Measurements from ENCODE around the gene ASIC2. TPM values are rescaled to one million over a fixed set of nuclear protein-coding genes. Genes with fewer than 3 reads are reported as not detected.

ASIC2 gene
- total RNA-seq, 1 experiment from 2014 or later: 0.11 TPM

DNA sequence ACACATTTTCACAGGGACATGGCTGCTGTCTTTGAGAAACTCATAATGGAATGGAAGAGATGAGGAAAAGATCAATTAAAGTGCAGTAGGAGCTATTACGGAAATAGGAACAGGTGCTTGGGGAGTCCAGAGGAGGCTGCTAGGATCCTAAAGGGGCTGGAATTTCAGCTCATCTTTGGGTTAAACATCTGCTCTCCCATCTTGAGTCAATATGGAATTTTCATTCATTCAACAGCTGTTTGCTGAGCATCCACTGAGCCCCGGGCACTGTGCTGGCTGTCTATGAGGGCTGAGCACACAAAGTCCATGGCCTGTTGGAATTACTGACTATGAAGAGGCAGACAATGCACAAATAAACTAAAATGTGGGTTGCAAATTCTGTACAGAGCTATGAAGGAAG is 47.9 kb downstream of the ASIC2 start:
- no peaks in the 10 kb centered on the region for H3K36me3 ChIP-seq (ENCODE audit: low read depth, low read length)
- H3K27ac ChIP-seq (ENCODE audit: low read length): no peak overlapping the region
- no peaks in the 10 kb centered on the region for H3K27me3 ChIP-seq (ENCODE audit: low read length)
- intact Hi-C loops (cut with micrococcal nuclease): no loop called here
- H3K4me2 ChIP-seq (ENCODE audit: low read length): no peak overlapping the region
- TF ChIP-seq EZH2 (IDR thresholded peaks at IDR 0.05; ENCODE audit: low read length, unreplicated experiment): no peak
- no peak for TF ChIP-seq CTCF (conservative IDR thresholded peaks at IDR 0.05; ENCODE audit: low read depth, low read length)
- TF ChIP-seq EZH2phosphoT487 (IDR thresholded peaks at IDR 0.05; ENCODE audit: borderline replicate concordance, low read length): no peak
- H3K4me3 ChIP-seq (ENCODE audit: low read length): no peak overlapping the region
- no peaks in the 10 kb centered on the region; the same call in 1 of the 2 replicates for H3K4me1 ChIP-seq (ENCODE audit: insufficient read depth, low read length)
- H3K9me2 ChIP-seq (replicated peaks; ENCODE audit: low read length): no peaks in the 10 kb centered on the region
- no peak overlapping the region for H2AFZ ChIP-seq (ENCODE audit: low read length)
- CTCF ChIA-PET: no interaction called here
- no peak for DNase-seq
- no TSS peak for BruUV-seq (replicated peaks)
- H3K9ac ChIP-seq (ENCODE audit: low read length): no peak overlapping the region
- H3K79me2 ChIP-seq (ENCODE audit: low read length): no peaks in the 10 kb centered on the region
- no peak for ATAC-seq
- H3K9me3 ChIP-seq (ENCODE audit: low read length): no peaks in the 10 kb centered on the region
- POLR2A ChIA-PET (ENCODE audit: unreplicated experiment): no interaction called here
- no peaks in the 10 kb centered on the region for H3F3A ChIP-seq (ENCODE audit: low read length, unreplicated experiment)
- H4K20me1 ChIP-seq (ENCODE audit: low read length): no peaks in the 10 kb centered on the region

- no peak overlapping the region for H3K9ac ChIP-seq (ENCODE audit: low read length)
- no peaks in the 10 kb centered on the region for H3K79me2 ChIP-seq (ENCODE audit: low read length)
- CTCF ChIA-PET: no interaction called here
- TF ChIP-seq CTCF (conservative IDR thresholded peaks at IDR 0.05; ENCODE audit: low read depth, low read length) (no peak), EZH2phosphoT487 (IDR thresholded peaks at IDR 0.05; ENCODE audit: borderline replicate concordance, low read length) (no peak), EZH2 (IDR thresholded peaks at IDR 0.05; ENCODE audit: low read length, unreplicated experiment) (no peak)
- no peaks in the 10 kb centered on the region; the same call in 1 of the 2 replicates for H3K4me1 ChIP-seq (ENCODE audit: insufficient read depth, low read length)
- no peaks in the 10 kb centered on the region for H3F3A ChIP-seq (ENCODE audit: low read length, unreplicated experiment)
- H3K4me2 ChIP-seq (ENCODE audit: low read length): no peak overlapping the region
- intact Hi-C loops (cut with micrococcal nuclease): no loop called here
- no peaks in the 10 kb centered on the region for H3K36me3 ChIP-seq (ENCODE audit: low read depth, low read length)
- H3K27ac ChIP-seq (ENCODE audit: low read length): no peak overlapping the region
- no peaks in the 10 kb centered on the region for H4K20me1 ChIP-seq (ENCODE audit: low read length)
- ATAC-seq (no peak), DNase-seq (no peak)
- H2AFZ ChIP-seq (ENCODE audit: low read length): no peak overlapping the region
- POLR2A ChIA-PET (ENCODE audit: unreplicated experiment): no interaction called here
- no peaks in the 10 kb centered on the region for H3K27me3 ChIP-seq (ENCODE audit: low read length)
- H3K9me2 ChIP-seq (replicated peaks; ENCODE audit: low read length): no peaks in the 10 kb centered on the region
- no peak overlapping the region for H3K4me3 ChIP-seq (ENCODE audit: low read length)
- no peaks in the 10 kb centered on the region for H3K9me3 ChIP-seq (ENCODE audit: low read length)
- BruUV-seq (replicated peaks): no TSS peak
These were observed 49.4 kb downstream of the ASIC2 start for GRCh38 chr17:33243732-33244131.

GRCh38 chr17:33242375-33243124 is 50.5 kb downstream of the ASIC2 start:
- Histone ChIP-seq H3K4me3 (ENCODE audit: low read length) (no peak overlapping the region), H3F3A (ENCODE audit: low read length, unreplicated experiment) (no peaks in the 10 kb centered on the region), H2AFZ (ENCODE audit: low read length) (no peak overlapping the region), H3K36me3 (ENCODE audit: low read depth, low read length) (no peaks in the 10 kb centered on the region), H3K4me1 (ENCODE audit: insufficient read depth, low read length) (no peaks in the 10 kb centered on the region; the same call in 1 of the 2 replicates), H3K9me2 (replicated peaks; ENCODE audit: low read length) (no peaks in the 10 kb centered on the region), H3K27ac (ENCODE audit: low read length) (no peak overlapping the region), H3K9me3 (ENCODE audit: low read length) (no peaks in the 10 kb centered on the region), H3K9ac (ENCODE audit: low read length) (no peak overlapping the region), H4K20me1 (ENCODE audit: low read length) (no peaks in the 10 kb centered on the region), H3K4me2 (ENCODE audit: low read length) (no peak overlapping the region), H3K79me2 (ENCODE audit: low read length) (no peaks in the 10 kb centered on the region), H3K27me3 (ENCODE audit: low read length) (no peaks in the 10 kb centered on the region)
- no peak for ATAC-seq
- no peak for DNase-seq
- no TSS peak for BruUV-seq (replicated peaks)
- ChIA-PET CTCF (no interaction called here), POLR2A (ENCODE audit: unreplicated experiment) (no interaction called here)
- intact Hi-C loops (cut with micrococcal nuclease): no loop called here
- TF ChIP-seq EZH2 (IDR thresholded peaks at IDR 0.05; ENCODE audit: low read length, unreplicated experiment): no peak
